Measurements from ENCODE around the gene KRT71.

Gene KRT71

GRCh38 chr12:52528641-52529143 lies 24.3 kb downstream of the KRT71 start:
- no peaks in the 10 kb centered on the region for H3K27me3 ChIP-seq (ENCODE audit: control insufficient read depth, insufficient read depth, low read length)
- no peaks in the 10 kb centered on the region for H3K4me1 ChIP-seq (ENCODE audit: control insufficient read depth, insufficient read depth, low read length)
- no peak overlapping the region for H3K27ac ChIP-seq (ENCODE audit: low read depth, low read length)
- H3K4me3 ChIP-seq (ENCODE audit: low read depth, low read length), result no peak overlapping the region
- no peaks in the 10 kb centered on the region for H3K9me3 ChIP-seq (ENCODE audit: control insufficient read depth, insufficient read depth, low read depth, low read length)
- H3K9ac ChIP-seq (ENCODE audit: low read length), result no peak overlapping the region
- H3K36me3 ChIP-seq (ENCODE audit: control insufficient read depth, insufficient read depth, low read length), result no peaks in the 10 kb centered on the region

GRCh38 chr12:52527121-52527800 lies 25.7 kb downstream of the KRT71 start:
- Histone ChIP-seq H3K4me3 (ENCODE audit: low read depth, low read length) (no peak overlapping the region), H3K4me1 (ENCODE audit: control insufficient read depth, insufficient read depth, low read length) (no peaks in the 10 kb centered on the region; the same call in 1 of the 2 replicates), H3K27me3 (ENCODE audit: control insufficient read depth, insufficient read depth, low read length) (no peaks in the 10 kb centered on the region), H3K9ac (ENCODE audit: low read length) (no peak overlapping the region), H3K36me3 (ENCODE audit: control insufficient read depth, insufficient read depth, low read length) (no peaks in the 10 kb centered on the region), H3K27ac (ENCODE audit: low read depth, low read length) (no peak overlapping the region), H3K9me3 (ENCODE audit: control insufficient read depth, insufficient read depth, low read depth, low read length) (no peaks in the 10 kb centered on the region)

DNA sequence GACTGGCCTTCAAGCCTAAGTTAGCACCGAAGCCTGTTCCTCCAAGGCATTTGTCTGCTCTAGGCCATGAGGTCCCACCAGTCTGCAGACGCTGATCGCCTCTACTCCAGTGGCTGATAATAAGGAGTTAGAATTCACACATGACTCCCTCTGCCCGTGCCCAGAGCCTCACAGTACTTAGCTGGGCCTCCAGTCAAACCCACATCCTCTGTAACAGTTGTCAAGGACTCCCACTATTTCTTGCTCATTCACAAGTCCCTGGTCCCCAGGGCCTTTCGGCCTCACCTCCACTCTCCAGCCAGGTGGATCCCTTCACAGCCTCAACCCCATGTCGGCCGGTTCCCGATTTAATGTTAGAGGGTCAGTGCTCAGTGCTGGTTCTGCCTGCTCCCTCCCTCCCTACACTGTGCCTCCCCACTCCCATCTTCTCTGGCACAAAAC lies 26.4 kb downstream of the KRT71 start:
- H3K9me3 ChIP-seq (ENCODE audit: control insufficient read depth, insufficient read depth, low read depth, low read length), result no peaks in the 10 kb centered on the region
- no peak overlapping the region for H3K9ac ChIP-seq (ENCODE audit: low read length)

GRCh38 chr12:52525661-52526499 lies 27.1 kb downstream of the KRT71 start:
- Histone ChIP-seq H3K27me3 (ENCODE audit: control insufficient read depth, insufficient read depth, low read length) (no peaks in the 10 kb centered on the region), H3K9me3 (ENCODE audit: control insufficient read depth, insufficient read depth, low read depth, low read length) (no peaks in the 10 kb centered on the region), H3K9ac (ENCODE audit: low read length) (no peak overlapping the region), H3K36me3 (ENCODE audit: control insufficient read depth, insufficient read depth, low read length) (no peaks in the 10 kb centered on the region), H3K4me3 (ENCODE audit: low read depth, low read length) (no peak overlapping the region), H3K4me1 (ENCODE audit: control insufficient read depth, insufficient read depth, low read length) (peaks cover 13% of the 10 kb centered on the region; the same call in 1 of the 2 replicates), H3K27ac (ENCODE audit: low read depth, low read length) (no peak overlapping the region)

More for the DNA sequence above, 26.4 kb downstream of the KRT71 start:
- no peak overlapping the region for H3K4me3 ChIP-seq (ENCODE audit: low read depth, low read length)
- H3K4me1 ChIP-seq (ENCODE audit: control insufficient read depth, insufficient read depth, low read length), result peaks cover 6% of the 10 kb centered on the region; the same call in 1 of the 2 replicates
- H3K27ac ChIP-seq (ENCODE audit: low read depth, low read length), result no peak overlapping the region
- H3K36me3 ChIP-seq (ENCODE audit: control insufficient read depth, insufficient read depth, low read length), result no peaks in the 10 kb centered on the region
- H3K27me3 ChIP-seq (ENCODE audit: control insufficient read depth, insufficient read depth, low read length), result no peaks in the 10 kb centered on the region

- peaks cover 14% of the 10 kb centered on the region; the same call in 1 of the 2 replicates for H3K4me1 ChIP-seq (ENCODE audit: control insufficient read depth, insufficient read depth, low read length)
- no peaks in the 10 kb centered on the region for H3K27me3 ChIP-seq (ENCODE audit: control insufficient read depth, insufficient read depth, low read length)
- no peak overlapping the region for H3K4me3 ChIP-seq (ENCODE audit: low read depth, low read length)
- no peaks in the 10 kb centered on the region for H3K36me3 ChIP-seq (ENCODE audit: control insufficient read depth, insufficient read depth, low read length)
- H3K9ac ChIP-seq (ENCODE audit: low read length), result no peak overlapping the region
- no peak overlapping the region for H3K27ac ChIP-seq (ENCODE audit: low read depth, low read length)
- H3K9me3 ChIP-seq (ENCODE audit: control insufficient read depth, insufficient read depth, low read depth, low read length), result no peaks in the 10 kb centered on the region
These were observed 27.9 kb downstream of the KRT71 start for GRCh38 chr12:52524898-52525591.

GRCh38 chr12:52524241-52524897 lies 28.6 kb downstream of the KRT71 start:
- no peak overlapping the region for H3K27ac ChIP-seq (ENCODE audit: low read depth, low read length)
- peaks cover 14% of the 10 kb centered on the region; the same call in 1 of the 2 replicates for H3K4me1 ChIP-seq (ENCODE audit: control insufficient read depth, insufficient read depth, low read length)

DNA sequence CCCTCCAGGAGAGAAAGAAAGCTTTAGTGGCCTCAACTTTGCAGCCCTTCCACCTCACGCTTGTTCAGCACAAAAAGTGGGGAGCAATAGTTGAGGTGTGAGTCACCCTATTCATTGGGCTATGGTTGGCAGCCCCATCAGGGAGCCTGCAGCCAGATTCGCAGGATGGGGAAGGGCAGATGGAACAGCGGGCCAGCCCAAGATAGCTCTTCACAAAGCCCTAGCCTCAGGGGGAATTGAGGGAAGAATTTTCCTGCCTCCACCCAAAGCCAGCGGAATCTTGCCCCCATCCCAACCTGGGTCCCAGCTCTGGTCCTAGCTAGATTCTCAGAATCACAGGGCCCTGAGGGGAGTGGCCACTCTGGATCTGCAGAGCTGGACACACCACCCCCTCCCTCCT lies 29.1 kb downstream of the KRT71 start:
- Histone ChIP-seq H3K9ac (ENCODE audit: low read length) (no peak overlapping the region), H3K9me3 (ENCODE audit: control insufficient read depth, insufficient read depth, low read depth, low read length) (no peaks in the 10 kb centered on the region), H3K4me1 (ENCODE audit: control insufficient read depth, insufficient read depth, low read length) (peaks cover 14% of the 10 kb centered on the region; the same call in 1 of the 2 replicates), H3K27me3 (ENCODE audit: control insufficient read depth, insufficient read depth, low read length) (no peaks in the 10 kb centered on the region), H3K36me3 (ENCODE audit: control insufficient read depth, insufficient read depth, low read length) (no peaks in the 10 kb centered on the region), H3K27ac (ENCODE audit: low read depth, low read length) (no peak overlapping the region), H3K4me3 (ENCODE audit: low read depth, low read length) (no peak overlapping the region)

More at GRCh38 chr12:52524241-52524897, 28.6 kb downstream of the KRT71 start:
- Histone ChIP-seq H3K36me3 (ENCODE audit: control insufficient read depth, insufficient read depth, low read length) (no peaks in the 10 kb centered on the region), H3K27me3 (ENCODE audit: control insufficient read depth, insufficient read depth, low read length) (no peaks in the 10 kb centered on the region), H3K9ac (ENCODE audit: low read length) (no peak overlapping the region), H3K4me3 (ENCODE audit: low read depth, low read length) (no peak overlapping the region), H3K9me3 (ENCODE audit: control insufficient read depth, insufficient read depth, low read depth, low read length) (no peaks in the 10 kb centered on the region)

DNA sequence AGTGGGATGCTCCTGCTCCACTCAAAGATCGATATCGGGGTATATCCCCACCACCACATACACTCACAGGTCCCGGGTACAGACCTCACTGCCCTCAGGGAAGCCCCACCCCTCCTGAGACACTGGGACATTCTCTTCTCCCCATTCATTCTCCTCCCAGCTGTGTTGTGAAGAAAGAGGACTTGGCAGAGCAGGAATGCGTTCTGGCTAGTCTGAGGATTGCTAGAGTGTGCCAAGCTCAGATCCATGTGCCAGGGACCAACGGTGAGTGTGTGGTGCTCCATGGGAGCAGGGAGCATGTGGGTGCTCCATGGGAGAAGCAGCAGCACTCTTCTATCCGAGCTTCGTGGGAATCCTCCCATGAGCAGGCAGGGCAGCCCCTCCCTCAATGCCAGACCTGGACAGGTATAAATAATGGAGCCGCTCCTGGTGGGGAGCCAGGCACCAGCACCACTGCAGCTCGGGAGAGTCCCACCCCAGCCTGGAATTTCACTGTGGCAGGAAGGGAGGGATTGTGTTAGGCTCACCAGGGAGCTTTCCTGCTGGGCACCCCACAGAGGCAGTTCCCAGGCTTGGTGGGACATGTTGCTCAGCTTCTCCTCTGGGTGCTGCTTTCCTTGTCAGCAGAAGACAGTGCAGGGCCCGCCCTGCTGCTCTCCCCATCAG lies 30.5 kb downstream of the KRT71 start:
- Histone ChIP-seq H3K9ac (ENCODE audit: low read length) (no peak overlapping the region), H3K4me1 (ENCODE audit: control insufficient read depth, insufficient read depth, low read length) (peaks cover 14% of the 10 kb centered on the region; the same call in 1 of the 2 replicates), H3K9me3 (ENCODE audit: control insufficient read depth, insufficient read depth, low read depth, low read length) (no peaks in the 10 kb centered on the region), H3K36me3 (ENCODE audit: control insufficient read depth, insufficient read depth, low read length) (no peaks in the 10 kb centered on the region), H3K27me3 (ENCODE audit: control insufficient read depth, insufficient read depth, low read length) (no peaks in the 10 kb centered on the region), H3K27ac (ENCODE audit: low read depth, low read length) (no peak overlapping the region), H3K4me3 (ENCODE audit: low read depth, low read length) (no peak overlapping the region)

DNA sequence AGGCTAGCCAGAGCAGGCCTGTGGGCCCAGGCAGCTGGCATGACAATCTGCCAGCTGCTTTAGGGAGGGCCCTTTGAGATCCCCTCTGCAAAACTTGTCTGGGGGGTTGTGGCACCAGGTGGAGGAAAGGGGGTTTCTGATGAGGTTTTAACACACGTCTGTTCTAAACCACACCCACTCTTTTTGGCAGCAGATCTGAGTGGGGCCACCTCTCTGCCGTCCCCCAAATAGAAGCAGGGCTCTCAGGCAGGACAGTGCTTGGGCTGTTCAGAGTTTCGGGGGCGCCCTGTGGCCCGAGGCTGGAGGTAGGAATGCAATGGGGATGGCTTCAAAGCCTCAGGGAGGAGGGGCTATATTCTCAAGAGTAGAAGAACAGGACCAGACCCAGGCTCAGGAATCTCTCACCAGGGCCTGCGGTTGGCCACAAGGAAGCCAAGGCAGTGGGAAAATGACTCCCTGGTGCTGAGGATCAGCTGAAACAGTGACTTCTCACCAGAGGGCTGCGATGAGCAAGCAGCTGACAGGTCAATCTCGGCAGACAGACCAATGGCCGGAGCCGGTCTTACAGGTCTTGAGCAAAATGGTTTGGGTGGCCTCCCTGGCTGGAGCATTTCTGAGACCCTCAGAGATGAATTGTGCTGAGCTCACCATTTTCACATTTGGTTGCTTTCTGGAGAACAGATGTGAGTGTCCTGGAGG lies 31.2 kb downstream of the KRT71 start:
- H3K27ac ChIP-seq (ENCODE audit: low read depth, low read length), result no peak overlapping the region

More for the DNA sequence above, 31.2 kb downstream of the KRT71 start:
- Histone ChIP-seq H3K9me3 (ENCODE audit: control insufficient read depth, insufficient read depth, low read depth, low read length) (no peaks in the 10 kb centered on the region), H3K9ac (ENCODE audit: low read length) (no peak overlapping the region), H3K36me3 (ENCODE audit: control insufficient read depth, insufficient read depth, low read length) (no peaks in the 10 kb centered on the region), H3K27me3 (ENCODE audit: control insufficient read depth, insufficient read depth, low read length) (no peaks in the 10 kb centered on the region), H3K4me3 (ENCODE audit: low read depth, low read length) (no peak overlapping the region), H3K4me1 (ENCODE audit: control insufficient read depth, insufficient read depth, low read length) (peaks cover 14% of the 10 kb centered on the region; the same call in 1 of the 2 replicates)
